Neutrophil (primary cell): ENCODE results near the gene NPTX1.

Source experiments
- H3K27ac ChIP-seq: fragments of 200-600 bp; sonication (generic); 2 replicates; pipeline ENCODE4 v1.5.1; 2016; ENCODE audit warnings: mild to moderate bottlenecking, moderate library complexity
- H3K27me3 ChIP-seq: fragments of 200-600 bp; sonication (generic); 2 replicates; pipeline ENCODE4 v1.6.0; 2016; ENCODE audit warnings: mild to moderate bottlenecking
- H3K36me3 ChIP-seq: fragments of 200-600 bp; sonication (generic); 2 replicates; pipeline ENCODE4 v1.5.1; 2017
- H3K4me1 ChIP-seq, 2 experiments: fragments of 200-600 bp in 1 of 2; sonication (generic) in 1 of 2; 1 replicate in 1 of 2; 2 replicates in 1 of 2; pipeline versions ENCODE4 v1.5.1 to v1.6.1; 2013 to 2016; ENCODE audit warnings: low read depth in 1 of 2, low read length in 1 of 2, mild to moderate bottlenecking in 1 of 2, moderate library complexity in 1 of 2; ENCODE audit not compliant: control insufficient read depth in 1 of 2, insufficient read depth in 1 of 2
- H3K4me3 ChIP-seq, 2 experiments: fragments of 200-600 bp in 1 of 2; sonication (generic) in 1 of 2; 1 replicate in 1 of 2; 2 replicates in 1 of 2; pipeline ENCODE4 v1.5.1; 2013 to 2016; ENCODE audit warnings: low read depth in 1 of 2, low read length in 1 of 2, mild to moderate bottlenecking in 1 of 2, moderate library complexity in 1 of 2
- H3K9me3 ChIP-seq: fragments of 200-600 bp; sonication (generic); 2 replicates; pipeline ENCODE4 v1.5.1; 2016
- TF ChIP-seq, protein P1 (sequence below): fragments of 200-600 bp; sonication (generic); IDR thresholded peaks from 2 replicates; pipeline ENCODE4 v1.5.1; 2016; ENCODE audit warnings: antibody characterized with exemption

NPTX1 gene

DNA sequence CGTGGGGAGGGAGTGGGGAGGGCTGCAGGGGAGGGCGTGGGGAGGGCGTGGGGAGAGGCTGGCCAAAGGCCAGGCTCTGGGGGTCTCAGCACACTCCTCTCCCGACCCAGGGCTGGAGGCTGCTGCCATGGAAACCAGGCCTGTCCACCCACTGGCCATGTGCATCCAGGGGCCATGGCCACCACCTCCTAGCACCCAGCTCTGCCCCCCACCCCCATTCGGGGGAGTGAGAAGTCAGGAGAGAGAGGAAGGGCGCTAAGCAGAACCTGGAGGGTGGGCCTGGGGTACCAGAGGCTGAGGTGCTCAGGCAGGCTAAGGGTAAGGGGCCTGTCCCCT is 31.8 kb downstream of the NPTX1 start:
- TF ChIP-seq, protein P1, sequence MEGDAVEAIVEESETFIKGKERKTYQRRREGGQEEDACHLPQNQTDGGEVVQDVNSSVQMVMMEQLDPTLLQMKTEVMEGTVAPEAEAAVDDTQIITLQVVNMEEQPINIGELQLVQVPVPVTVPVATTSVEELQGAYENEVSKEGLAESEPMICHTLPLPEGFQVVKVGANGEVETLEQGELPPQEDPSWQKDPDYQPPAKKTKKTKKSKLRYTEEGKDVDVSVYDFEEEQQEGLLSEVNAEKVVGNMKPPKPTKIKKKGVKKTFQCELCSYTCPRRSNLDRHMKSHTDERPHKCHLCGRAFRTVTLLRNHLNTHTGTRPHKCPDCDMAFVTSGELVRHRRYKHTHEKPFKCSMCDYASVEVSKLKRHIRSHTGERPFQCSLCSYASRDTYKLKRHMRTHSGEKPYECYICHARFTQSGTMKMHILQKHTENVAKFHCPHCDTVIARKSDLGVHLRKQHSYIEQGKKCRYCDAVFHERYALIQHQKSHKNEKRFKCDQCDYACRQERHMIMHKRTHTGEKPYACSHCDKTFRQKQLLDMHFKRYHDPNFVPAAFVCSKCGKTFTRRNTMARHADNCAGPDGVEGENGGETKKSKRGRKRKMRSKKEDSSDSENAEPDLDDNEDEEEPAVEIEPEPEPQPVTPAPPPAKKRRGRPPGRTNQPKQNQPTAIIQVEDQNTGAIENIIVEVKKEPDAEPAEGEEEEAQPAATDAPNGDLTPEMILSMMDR = no peak
- H3K27me3 ChIP-seq = peaks cover 6% of the 10 kb centered on the region
- H3K9me3 ChIP-seq = no peaks in the 10 kb centered on the region
- no peaks in the 10 kb centered on the region for H3K36me3 ChIP-seq
- no peak overlapping the region for H3K4me3 ChIP-seq
- no peak overlapping the region for H3K27ac ChIP-seq
- no peaks in the 10 kb centered on the region for H3K4me1 ChIP-seq

DNA sequence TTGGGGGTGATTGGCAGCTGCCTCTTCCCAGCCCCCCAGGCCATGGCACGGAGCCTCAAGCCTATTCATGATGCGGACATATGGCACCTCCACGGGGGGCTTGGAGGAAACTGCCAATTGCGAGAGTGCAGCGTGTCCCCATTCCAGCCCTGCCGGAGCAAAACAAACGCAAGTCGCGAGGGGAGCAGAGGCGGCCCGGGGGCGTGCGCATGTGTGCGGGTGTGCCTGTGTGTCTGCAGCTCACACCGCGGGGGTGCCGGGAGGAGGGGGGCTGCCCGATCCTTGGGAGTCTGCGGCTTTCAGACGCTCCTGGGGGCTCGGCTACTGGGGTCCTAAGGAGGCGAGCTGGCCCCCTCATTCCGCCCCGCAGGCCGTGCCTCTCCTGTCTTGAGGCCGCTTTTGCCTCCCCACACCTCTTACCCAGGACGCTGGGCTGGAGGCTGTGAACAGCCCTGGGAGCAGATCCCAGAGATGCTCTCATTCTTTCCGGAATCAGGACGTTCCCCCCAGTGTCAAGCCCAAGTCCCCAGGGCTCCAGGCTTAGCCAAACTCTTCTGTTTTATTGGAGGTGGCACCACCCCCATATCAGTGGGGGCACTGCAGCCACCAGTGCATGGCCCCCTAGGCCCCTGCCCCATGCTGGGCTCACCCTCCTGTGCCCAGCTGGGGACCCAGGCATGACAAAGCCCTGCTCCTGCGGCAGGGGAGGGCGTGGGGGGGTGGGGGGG is 32.3 kb downstream of the NPTX1 start:
- H3K9me3 ChIP-seq = no peaks in the 10 kb centered on the region
- no peaks in the 10 kb centered on the region for H3K36me3 ChIP-seq
- H3K27me3 ChIP-seq = peaks cover 6% of the 10 kb centered on the region
- H3K4me3 ChIP-seq = no peak overlapping the region
- no peak overlapping the region for H3K27ac ChIP-seq
- H3K4me1 ChIP-seq = no peaks in the 10 kb centered on the region
- TF ChIP-seq, protein P1 = no peak

DNA sequence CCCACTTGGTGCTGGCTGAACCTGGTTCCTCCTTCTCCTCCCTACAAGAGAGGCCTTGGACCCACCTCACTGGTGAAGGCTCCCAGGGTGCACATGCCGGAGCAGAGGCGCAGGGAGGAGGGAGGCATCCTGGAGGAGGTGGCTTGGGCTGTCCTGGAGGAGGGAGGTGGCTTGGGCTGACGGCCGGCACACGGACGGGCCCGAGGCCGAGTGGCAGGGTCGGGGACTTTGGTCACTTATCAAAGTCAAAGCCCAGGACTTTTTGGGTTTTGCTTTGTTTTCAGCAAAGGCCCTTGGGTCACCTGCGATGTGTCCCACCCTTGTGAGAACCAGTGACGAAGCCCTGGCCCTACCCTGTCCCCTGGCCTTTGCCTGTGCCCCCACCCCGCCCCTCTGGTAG is 32.9 kb downstream of the NPTX1 start:
- Histone ChIP-seq H3K27me3 (peaks cover 6% of the 10 kb centered on the region), H3K4me1 (no peaks in the 10 kb centered on the region), H3K36me3 (no peaks in the 10 kb centered on the region), H3K9me3 (no peaks in the 10 kb centered on the region), H3K27ac (no peak overlapping the region), H3K4me3 (no peak overlapping the region)
- TF ChIP-seq, protein P1 = no peak

DNA sequence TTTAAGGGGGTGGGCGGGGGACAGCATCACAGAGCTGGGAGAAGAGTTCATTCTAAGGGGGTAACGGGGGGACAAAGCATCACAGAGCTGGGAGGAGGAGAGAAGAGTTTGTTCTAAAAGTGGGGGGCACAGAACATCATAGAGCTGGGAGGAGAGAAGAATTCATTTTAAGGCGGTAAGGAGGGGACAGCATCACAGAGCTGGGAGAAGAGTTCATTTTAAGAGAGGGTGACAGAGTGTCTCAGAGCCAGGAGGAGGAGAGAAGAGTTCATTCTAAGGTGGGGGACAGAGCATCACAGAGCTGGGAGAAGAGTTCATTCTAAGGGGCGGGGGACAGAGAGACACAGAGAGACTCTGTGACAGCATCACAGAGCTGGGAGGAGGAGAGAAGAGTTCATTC is 33.6 kb downstream of the NPTX1 start:
- H3K4me3 ChIP-seq = no peak overlapping the region
- H3K4me1 ChIP-seq = no peaks in the 10 kb centered on the region
- no peaks in the 10 kb centered on the region for H3K9me3 ChIP-seq
- no peak overlapping the region for H3K27ac ChIP-seq
- H3K27me3 ChIP-seq = peaks cover 6% of the 10 kb centered on the region
- TF ChIP-seq, protein P1 = no peak
- H3K36me3 ChIP-seq = no peaks in the 10 kb centered on the region

DNA sequence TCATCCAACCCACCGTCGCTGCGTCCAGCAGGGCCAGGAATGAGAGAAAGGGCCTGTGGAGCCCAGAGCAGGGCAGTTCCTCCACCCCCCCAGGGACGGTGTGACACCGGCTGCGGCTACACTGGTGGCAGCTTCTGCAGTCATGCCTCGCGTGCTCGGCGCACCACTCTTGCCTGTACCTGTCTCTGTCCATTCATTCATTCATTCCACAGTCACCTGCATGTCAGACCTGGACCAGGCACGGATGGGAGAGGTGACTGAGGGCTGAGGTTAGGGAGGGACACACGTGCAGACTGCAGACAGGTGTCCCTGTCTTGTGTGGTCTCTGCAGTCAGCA is 34.1 kb downstream of the NPTX1 start:
- Histone ChIP-seq H3K9me3 (no peaks in the 10 kb centered on the region), H3K4me1 (no peaks in the 10 kb centered on the region), H3K27me3 (peaks cover 6% of the 10 kb centered on the region), H3K36me3 (no peaks in the 10 kb centered on the region), H3K27ac (no peak overlapping the region), H3K4me3 (no peak overlapping the region)
- TF ChIP-seq, protein P1 = no peak
